COLO829 (cell line): ENCODE results near the gene AGTR1.

Experiments used
- DNase-seq: peaks from one replicate; pipeline ENCODE4 v3.0.0; 2012; ENCODE audit warnings: low spot score

The AGTR1 gene

GRCh38 chr3:148697306-148698189 lies at the start of gene AGTR1:
AGTR1 (plus strand) TSS chr3:148697903; CDS start chr3:148741036, 43,133 bp downstream.
- DNase-seq = no peak

GRCh38 chr3:148648685-148649352 lies 48.9 kb upstream of the AGTR1 start:
- no peak for DNase-seq

GRCh38 chr3:148651549-148651948 lies 46.2 kb upstream of the AGTR1 start:
- DNase-seq = no peak

- DNase-seq = no peak
Observed at GRCh38 chr3:148654433-148654832, 43.3 kb upstream of the AGTR1 start.

- DNase-seq = no peak
Observed at GRCh38 chr3:148657470-148657869, 40.2 kb upstream of the AGTR1 start.

- no peak for DNase-seq
Observed at GRCh38 chr3:148659512-148659911, 38.2 kb upstream of the AGTR1 start.

- no peak for DNase-seq
Observed at GRCh38 chr3:148680289-148680688, 17.4 kb upstream of the AGTR1 start.

GRCh38 chr3:148681080-148681479 lies 16.6 kb upstream of the AGTR1 start:
- peak; percentile 66 for DNase-seq

- no peak for DNase-seq
Observed at GRCh38 chr3:148682997-148683396, 14.7 kb upstream of the AGTR1 start.

- no peak for DNase-seq
Observed at GRCh38 chr3:148694116-148694515, 3.6 kb upstream of the AGTR1 start.

GRCh38 chr3:148698190-148698810 lies 597 bp downstream of the AGTR1 start:
- no peak for DNase-seq

GRCh38 chr3:148705314-148705713 lies 7.6 kb downstream of the AGTR1 start:
- DNase-seq = no peak

- DNase-seq = no peak
Observed at GRCh38 chr3:148707601-148708380, 10.1 kb downstream of the AGTR1 start.

- no peak for DNase-seq
Observed at GRCh38 chr3:148708409-148708808, 10.7 kb downstream of the AGTR1 start.

- DNase-seq = no peak
Observed at GRCh38 chr3:148709560-148710253, 12.0 kb downstream of the AGTR1 start.

- DNase-seq = no peak
Observed at GRCh38 chr3:148710665-148711064, 13.0 kb downstream of the AGTR1 start.

- peak; percentile 77 for DNase-seq
Observed at GRCh38 chr3:148711981-148712666, 14.4 kb downstream of the AGTR1 start.

- no peak for DNase-seq
Observed at GRCh38 chr3:148714521-148714920, 16.8 kb downstream of the AGTR1 start.

GRCh38 chr3:148716657-148717056 lies 19.0 kb downstream of the AGTR1 start:
- no peak for DNase-seq

GRCh38 chr3:148717885-148718561 lies 20.3 kb downstream of the AGTR1 start:
- DNase-seq = no peak
